SH-SY5Y (cell line): Measurements from ENCODE around the gene INTS6.

Experiments
- GATA2 ChIP-seq: IDR thresholded peaks from 2 replicates; pipeline ENCODE4 v1.6.1; 2011; ENCODE audit warnings: mild to moderate bottlenecking, low read depth, low read length
- GATA3 ChIP-seq: IDR thresholded peaks from 2 replicates; pipeline ENCODE4 v1.6.1; 2011; ENCODE audit warnings: low read depth, mild to moderate bottlenecking, low read length, moderate library complexity

GRCh38 chr13:51500687-51501086 lies 47.9 kb upstream of the INTS6 start:
- TF ChIP-seq GATA2, result no peak
- TF ChIP-seq GATA3, result no peak
